Stimulated activated naive CD8-positive, alpha-beta T cell treated with anti-CD3 and anti-CD28 coated beads, Interleukin-15, amount 100 ng/mL, for 72 hours (primary cell): ENCODE measurements around the gene SHISA6.
"Not testable (repeated sequence)": the region's sequence is repeated elsewhere in the genome, so short reads cannot be mapped to it uniquely, and the experiment has no call there.

Experiments
- ATAC-seq: fragments of 150-1000 bp; cut with Tn5 transposase; 2 replicates; pipeline ENCODE4 v1.10.0; 2021; ENCODE audit warnings: mild to moderate bottlenecking, moderate library complexity
- DNase-seq, 2 donors: peaks; one replicate each; pipeline ENCODE4 v3.0.0; 2021 to 2022
- H3K27ac Mint-ChIP-seq, 2 donors: one replicate each; pipeline ENCODE4 v1.8.0; 2022; ENCODE audit warnings: mild to moderate bottlenecking in 2 of 2, mixed read lengths in 2 of 2, moderate library complexity in 2 of 2
- H3K27me3 Mint-ChIP-seq: one replicate; pipeline ENCODE4 v1.8.0; 2022; ENCODE audit warnings: mixed read lengths
- H3K4me1 Mint-ChIP-seq: one replicate; pipeline ENCODE4 v1.8.0; 2022; ENCODE audit warnings: mild to moderate bottlenecking, mixed read lengths
- H3K4me3 Mint-ChIP-seq, 2 donors: one replicate each; pipeline ENCODE4 v1.8.0; 2022; ENCODE audit warnings: mild to moderate bottlenecking in 2 of 2, mixed read lengths in 2 of 2, moderate library complexity in 1 of 2
- H3K9me3 Mint-ChIP-seq, 2 donors: one replicate each; pipeline ENCODE4 v1.8.0; 2022; ENCODE audit warnings: mixed read lengths in 2 of 2

SHISA6 gene

DNA sequence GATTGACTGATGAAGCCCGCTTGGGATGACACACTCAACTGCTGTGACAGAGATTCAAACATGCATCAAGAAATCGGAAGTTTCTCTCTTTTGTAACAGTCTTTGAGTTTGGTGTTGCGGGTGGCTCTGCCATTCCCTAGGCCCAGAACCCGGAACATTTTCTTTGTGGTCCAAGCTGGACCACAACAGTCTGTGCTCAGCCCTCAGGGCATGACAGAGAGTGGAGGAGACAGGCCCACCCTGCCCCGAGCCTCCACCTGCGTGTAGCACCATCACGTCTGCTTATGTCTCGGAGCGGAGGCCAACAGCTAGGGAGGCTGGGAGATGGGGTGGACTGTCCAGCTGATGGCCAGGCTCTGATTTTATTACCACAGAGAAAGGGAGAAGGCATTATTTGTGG, 64.5 kb downstream of the SHISA6 start:
- ATAC-seq = no peak
- Mint-ChIP-seq H3K9me3 (peaks cover 6% of the 10 kb centered on the region in 2 donors), H3K27me3 (peaks cover 7% of the 10 kb centered on the region), H3K27ac (no peak overlapping the region), H3K4me3 (no peak overlapping the region), H3K4me1 (no peaks in the 10 kb centered on the region)
- DNase-seq = no peak

DNA sequence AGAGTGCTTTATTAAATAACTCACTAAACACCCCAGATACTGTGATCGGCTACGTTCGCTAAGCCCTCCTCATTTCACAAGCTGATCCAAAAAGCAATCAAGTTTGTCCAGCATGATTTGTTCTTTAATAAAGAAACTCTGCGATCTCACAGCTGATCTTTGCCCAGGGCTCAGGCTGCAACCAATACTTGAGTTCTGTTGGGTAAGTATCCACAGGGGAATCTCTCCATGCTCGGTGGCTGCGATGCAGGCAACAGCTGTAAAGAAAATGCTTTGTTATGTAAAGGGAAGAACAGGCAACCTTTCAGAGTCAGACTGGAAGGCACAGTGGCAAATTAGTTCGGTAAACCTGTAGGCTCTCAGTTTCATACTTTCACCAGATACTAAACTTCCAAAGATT, 67.5 kb downstream of the SHISA6 start:
- no peak overlapping the region for H3K4me3 Mint-ChIP-seq
- H3K27ac Mint-ChIP-seq = no peak overlapping the region
- no peaks in the 10 kb centered on the region for H3K4me1 Mint-ChIP-seq
- peaks cover 7% of the 10 kb centered on the region for H3K27me3 Mint-ChIP-seq
- H3K9me3 Mint-ChIP-seq = peaks cover 6% of the 10 kb centered on the region in 2 donors
- no peak for DNase-seq
- no peak for ATAC-seq

DNA sequence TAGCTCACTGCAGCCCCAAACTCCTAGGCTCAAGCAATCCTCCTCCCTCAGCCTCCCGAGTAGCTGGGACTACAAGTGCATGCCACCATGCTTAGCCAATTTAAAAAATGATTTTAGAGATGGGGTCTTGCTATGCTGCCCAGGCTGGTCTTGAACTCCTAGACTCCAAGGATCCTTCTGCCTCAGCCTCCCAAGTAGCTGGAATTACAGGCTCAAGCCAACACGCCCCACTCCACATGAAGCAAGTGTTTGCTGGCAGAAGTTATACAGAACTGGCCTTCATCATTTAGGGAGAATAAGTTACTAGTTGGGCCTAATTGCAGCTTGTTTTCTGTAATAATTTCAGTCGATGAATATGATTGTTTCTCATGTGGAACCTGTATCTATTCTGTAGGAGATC, 68.0 kb downstream of the SHISA6 start:
- Mint-ChIP-seq H3K4me1 (no peaks in the 10 kb centered on the region), H3K27me3 (peaks cover 7% of the 10 kb centered on the region), H3K9me3 (peaks cover 6% of the 10 kb centered on the region in 2 donors), H3K4me3 (no peak overlapping the region), H3K27ac (no peak overlapping the region)
- DNase-seq (no peak), ATAC-seq (no peak)

DNA sequence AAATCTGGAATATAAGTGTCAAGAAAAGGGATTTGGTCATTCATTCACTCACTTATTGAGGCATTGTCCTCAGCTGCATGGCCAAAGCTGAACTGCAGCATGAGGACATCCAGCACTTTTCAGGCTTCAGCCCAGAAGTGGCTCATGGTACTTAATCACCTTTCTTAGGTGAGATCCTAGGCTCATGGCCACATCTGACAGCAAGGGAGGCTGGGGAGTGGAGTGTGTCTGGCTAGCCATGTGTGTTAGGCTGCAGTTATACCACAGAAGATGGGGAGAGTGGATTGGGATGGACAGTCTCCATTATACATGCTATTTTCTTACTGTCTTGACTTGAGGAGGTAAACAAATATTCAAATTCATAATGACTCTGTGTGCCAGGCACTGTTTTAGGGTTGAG, 68.8 kb downstream of the SHISA6 start:
- no peaks in the 10 kb centered on the region for H3K4me1 Mint-ChIP-seq
- ATAC-seq (no peak), DNase-seq (no peak)
- no peak overlapping the region for H3K4me3 Mint-ChIP-seq
- no peak overlapping the region for H3K27ac Mint-ChIP-seq
- peaks cover 7% of the 10 kb centered on the region for H3K27me3 Mint-ChIP-seq
- H3K9me3 Mint-ChIP-seq = peaks cover 6% of the 10 kb centered on the region in 2 donors

DNA sequence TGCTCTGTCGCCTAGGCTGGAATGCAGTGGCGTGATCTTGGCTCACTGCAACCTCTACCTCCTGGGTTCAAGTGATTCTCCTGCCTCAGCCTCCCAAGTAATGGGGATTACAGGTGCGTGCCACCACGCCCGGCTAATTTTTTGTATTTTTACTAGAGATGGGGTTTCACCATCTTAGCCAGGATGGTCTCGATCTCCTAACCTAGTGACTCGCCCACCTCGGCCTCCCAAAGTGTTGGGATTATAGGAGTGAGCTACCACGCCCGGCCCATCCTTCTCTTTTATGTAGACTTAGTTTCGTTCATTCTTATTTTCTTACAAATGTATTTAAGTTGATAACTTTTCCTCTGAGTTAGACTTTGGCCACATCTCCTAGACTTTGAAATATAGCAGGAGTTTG, 75.4 kb downstream of the SHISA6 start:
- H3K27me3 Mint-ChIP-seq, DNase-seq, H3K4me3 Mint-ChIP-seq, ATAC-seq, H3K4me1 Mint-ChIP-seq, H3K27ac Mint-ChIP-seq, H3K9me3 Mint-ChIP-seq: not testable (repeated sequence)

DNA sequence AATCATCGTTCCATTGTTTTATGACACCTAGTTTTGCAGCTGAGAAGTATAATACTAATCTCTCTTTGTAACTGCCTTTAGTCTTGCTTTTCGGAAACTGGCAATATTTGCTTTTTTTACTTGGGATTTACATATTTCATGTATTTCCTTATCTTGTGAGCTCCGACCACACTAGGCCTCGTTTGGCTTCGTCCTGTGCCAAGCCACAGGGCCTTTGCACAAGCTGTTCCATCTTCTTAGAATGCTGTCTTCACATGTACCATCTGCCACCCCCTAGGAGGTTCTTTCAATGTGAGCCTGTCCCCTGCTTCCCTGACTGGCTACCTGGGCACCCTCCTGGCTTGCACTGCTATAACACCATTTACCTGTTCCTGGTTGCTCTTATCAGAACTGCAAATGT, 77.2 kb downstream of the SHISA6 start:
- peaks cover 0 to 4% of the 10 kb centered on the region in 2 donors for H3K9me3 Mint-ChIP-seq
- no peak overlapping the region for H3K27ac Mint-ChIP-seq

DNA sequence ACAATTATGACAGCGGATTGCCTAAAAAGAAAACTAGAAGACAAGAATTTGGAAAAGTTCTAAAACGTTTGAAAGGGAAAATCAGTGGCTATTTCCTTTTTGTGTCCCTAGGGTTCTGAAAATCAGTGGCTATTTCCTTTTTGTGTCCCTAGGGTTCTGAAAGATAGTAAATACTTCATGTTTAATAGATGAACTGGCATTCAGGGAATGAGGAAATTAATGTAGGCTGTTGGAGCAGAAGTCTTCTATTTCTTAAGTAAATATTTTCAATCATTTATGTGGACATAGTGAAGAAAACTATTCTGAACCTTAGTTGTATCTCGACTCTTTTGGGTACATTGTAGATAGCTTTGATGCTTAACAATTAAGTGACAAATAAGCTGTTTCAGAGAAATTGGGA, 78.9 kb downstream of the SHISA6 start:
- no peak for ATAC-seq
- Mint-ChIP-seq H3K4me3 (no peak overlapping the region), H3K27ac (no peak overlapping the region)

More for the DNA sequence above, 77.2 kb downstream of the SHISA6 start:
- no peak for DNase-seq
- no peak for ATAC-seq
- H3K4me1 Mint-ChIP-seq = no peaks in the 10 kb centered on the region
- H3K27me3 Mint-ChIP-seq = no peaks in the 10 kb centered on the region
- no peak overlapping the region for H3K4me3 Mint-ChIP-seq

DNA sequence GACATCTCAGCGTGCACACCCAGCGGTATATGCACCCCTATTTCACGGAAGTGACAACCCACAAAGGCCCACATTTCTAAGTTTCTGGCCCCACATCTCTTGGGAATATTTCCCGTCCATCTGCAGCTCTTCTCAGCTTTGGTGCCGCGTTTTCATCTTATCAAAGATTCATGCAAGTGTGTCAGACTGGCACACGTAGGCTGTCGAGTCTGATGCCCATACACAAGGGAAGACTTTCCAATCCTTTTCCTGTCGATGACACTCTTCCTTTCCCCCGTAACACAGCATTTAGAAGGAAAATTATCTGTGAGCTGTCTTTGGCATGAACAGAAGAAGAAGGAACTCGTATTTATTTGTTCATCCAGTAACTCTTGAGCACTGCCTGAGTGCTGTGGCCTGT, 83.0 kb downstream of the SHISA6 start:
- Mint-ChIP-seq H3K4me1 (no peaks in the 10 kb centered on the region), H3K27ac (peak overlapping the region in 1 of 2 donors; percentile 71), H3K27me3 (no peaks in the 10 kb centered on the region), H3K9me3 (peaks cover 0 to 11% of the 10 kb centered on the region in 2 donors), H3K4me3 (no peak overlapping the region)
- DNase-seq (no peak), ATAC-seq (no peak)

More for the DNA sequence above, 78.9 kb downstream of the SHISA6 start:
- Mint-ChIP-seq H3K4me1 (no peaks in the 10 kb centered on the region), H3K27me3 (no peaks in the 10 kb centered on the region), H3K9me3 (peaks cover 0 to 11% of the 10 kb centered on the region in 2 donors)
- DNase-seq = no peak

DNA sequence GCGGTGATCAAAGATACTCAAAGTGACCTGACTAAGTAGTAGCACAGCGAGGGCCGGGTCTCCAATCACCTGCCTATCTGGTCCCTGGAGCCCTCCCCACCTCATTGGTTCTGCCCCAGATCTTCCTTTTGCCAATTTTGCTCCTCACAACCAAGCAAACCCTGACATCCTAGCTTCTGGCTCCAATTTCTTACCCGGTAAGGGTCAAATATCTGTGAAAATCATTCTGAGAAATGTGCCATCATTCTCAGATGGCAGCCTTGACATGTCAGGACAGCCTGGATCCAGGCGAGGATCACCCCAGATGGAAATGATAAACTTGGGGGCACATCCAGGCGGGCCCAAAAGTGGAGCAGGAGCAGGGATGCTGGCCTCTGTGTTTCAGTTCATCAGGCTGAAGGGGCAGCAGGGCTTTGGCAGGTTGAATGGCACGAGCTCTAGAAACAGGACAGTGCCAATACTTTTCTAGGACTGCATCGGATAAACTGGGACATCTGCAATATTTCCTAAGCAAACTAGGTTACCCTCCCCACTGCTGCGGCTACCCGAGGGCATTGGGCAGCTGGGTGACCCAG, 83.9 kb downstream of the SHISA6 start:
- H3K27ac Mint-ChIP-seq = peak overlapping the region in 1 of 2 donors; percentile 6
- DNase-seq = no peak
- no peaks in the 10 kb centered on the region for H3K27me3 Mint-ChIP-seq
- H3K9me3 Mint-ChIP-seq = peaks cover 0 to 11% of the 10 kb centered on the region in 2 donors
- no peaks in the 10 kb centered on the region for H3K4me1 Mint-ChIP-seq
- no peak for ATAC-seq
- no peak overlapping the region for H3K4me3 Mint-ChIP-seq

DNA sequence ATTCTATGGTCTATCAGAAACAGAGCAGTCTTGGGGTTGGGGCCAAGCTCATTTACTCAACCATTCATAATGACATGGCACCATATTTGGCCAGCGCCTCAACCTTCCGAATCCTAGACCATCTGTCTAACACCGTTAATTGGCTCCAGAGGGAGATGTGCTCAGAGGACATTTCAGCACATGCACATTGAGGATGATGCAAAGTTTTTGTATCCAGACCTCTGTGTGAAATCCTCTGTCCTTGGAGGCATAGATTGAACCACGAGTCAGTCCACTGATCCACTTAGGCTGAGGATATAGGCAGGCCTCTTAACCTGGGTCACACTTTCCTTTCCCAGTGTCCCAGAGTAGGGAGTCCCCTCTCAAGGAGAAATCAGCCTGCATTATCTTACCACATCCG, 85.5 kb downstream of the SHISA6 start:
- Mint-ChIP-seq H3K4me1 (no peaks in the 10 kb centered on the region), H3K27ac (no peak overlapping the region), H3K27me3 (no peaks in the 10 kb centered on the region), H3K4me3 (no peak overlapping the region), H3K9me3 (peaks cover 0 to 7% of the 10 kb centered on the region in 2 donors)
- DNase-seq (no peak), ATAC-seq (no peak)

DNA sequence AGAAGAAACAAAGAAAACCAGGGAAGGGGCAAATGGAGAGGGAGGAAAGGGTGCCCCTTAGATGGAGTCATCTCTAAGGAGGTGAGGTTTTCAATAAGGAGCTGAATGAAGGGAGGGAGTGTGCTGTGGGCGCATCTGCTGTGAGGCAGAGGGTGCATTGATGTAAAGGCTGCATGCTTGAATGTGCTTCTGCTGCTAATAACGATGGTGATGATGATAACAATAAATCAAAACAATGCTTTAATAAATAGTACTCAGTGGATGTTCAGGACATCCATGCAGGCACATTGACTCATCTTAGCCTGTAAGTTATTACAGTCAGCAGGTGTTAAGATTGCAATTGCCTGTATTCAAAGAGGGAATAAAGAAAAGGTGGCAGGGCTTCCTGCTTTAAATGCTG, 87.8 kb downstream of the SHISA6 start:
- no peak for DNase-seq
- Mint-ChIP-seq H3K27me3 (no peaks in the 10 kb centered on the region), H3K4me3 (no peak overlapping the region), H3K4me1 (no peaks in the 10 kb centered on the region), H3K27ac (peak overlapping the region in 1 of 2 donors; percentile 13), H3K9me3 (peaks cover 0 to 7% of the 10 kb centered on the region in 2 donors)
- ATAC-seq = no peak

DNA sequence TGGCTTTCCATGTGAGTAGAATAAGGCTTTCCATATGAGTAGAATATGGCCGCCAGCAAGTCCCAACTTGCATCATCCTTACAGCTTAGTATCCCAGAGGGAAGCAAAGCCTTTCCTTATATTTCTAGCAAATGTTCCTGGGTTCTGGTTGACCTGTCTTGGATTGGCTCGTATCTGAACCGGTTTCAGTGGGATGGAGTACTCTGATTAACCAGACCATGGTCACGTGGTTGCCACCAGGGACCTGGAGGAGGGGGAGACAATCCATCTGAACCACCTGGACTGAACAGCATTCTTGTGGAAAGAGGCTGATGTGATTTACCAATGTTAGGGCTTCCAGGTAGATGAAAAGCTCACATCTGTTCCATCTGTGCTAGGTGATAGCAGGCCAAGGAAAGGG, 89.0 kb downstream of the SHISA6 start:
- no peaks in the 10 kb centered on the region for H3K4me1 Mint-ChIP-seq
- H3K27ac Mint-ChIP-seq = no peak overlapping the region
- no peak overlapping the region for H3K4me3 Mint-ChIP-seq
- no peak for DNase-seq
- H3K27me3 Mint-ChIP-seq = no peaks in the 10 kb centered on the region
- ATAC-seq = no peak
- no peaks in the 10 kb centered on the region for H3K9me3 Mint-ChIP-seq

DNA sequence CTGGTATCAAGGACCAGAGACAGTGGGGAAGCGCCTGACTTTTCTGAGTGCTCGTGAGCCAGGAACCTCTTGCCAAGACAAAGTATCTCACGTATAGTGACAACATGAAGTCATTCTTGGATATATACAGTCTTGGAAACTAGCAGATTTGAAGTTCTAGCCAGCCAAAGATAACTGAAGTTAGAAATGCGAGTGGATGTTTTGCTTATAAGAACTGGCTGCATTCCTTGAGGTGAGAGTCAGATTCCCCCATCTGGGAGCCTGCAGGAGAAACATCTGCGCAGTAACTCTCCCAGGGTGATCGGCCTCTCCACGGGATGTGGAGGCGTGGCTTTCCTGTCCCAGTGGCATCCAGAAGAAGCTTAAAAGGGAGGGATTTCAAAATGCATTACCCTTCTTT, 89.8 kb downstream of the SHISA6 start:
- no peak for DNase-seq
- no peak overlapping the region for H3K27ac Mint-ChIP-seq
- no peaks in the 10 kb centered on the region for H3K9me3 Mint-ChIP-seq
- no peak overlapping the region for H3K4me3 Mint-ChIP-seq
- no peaks in the 10 kb centered on the region for H3K27me3 Mint-ChIP-seq
- ATAC-seq = no peak
- H3K4me1 Mint-ChIP-seq = no peaks in the 10 kb centered on the region

DNA sequence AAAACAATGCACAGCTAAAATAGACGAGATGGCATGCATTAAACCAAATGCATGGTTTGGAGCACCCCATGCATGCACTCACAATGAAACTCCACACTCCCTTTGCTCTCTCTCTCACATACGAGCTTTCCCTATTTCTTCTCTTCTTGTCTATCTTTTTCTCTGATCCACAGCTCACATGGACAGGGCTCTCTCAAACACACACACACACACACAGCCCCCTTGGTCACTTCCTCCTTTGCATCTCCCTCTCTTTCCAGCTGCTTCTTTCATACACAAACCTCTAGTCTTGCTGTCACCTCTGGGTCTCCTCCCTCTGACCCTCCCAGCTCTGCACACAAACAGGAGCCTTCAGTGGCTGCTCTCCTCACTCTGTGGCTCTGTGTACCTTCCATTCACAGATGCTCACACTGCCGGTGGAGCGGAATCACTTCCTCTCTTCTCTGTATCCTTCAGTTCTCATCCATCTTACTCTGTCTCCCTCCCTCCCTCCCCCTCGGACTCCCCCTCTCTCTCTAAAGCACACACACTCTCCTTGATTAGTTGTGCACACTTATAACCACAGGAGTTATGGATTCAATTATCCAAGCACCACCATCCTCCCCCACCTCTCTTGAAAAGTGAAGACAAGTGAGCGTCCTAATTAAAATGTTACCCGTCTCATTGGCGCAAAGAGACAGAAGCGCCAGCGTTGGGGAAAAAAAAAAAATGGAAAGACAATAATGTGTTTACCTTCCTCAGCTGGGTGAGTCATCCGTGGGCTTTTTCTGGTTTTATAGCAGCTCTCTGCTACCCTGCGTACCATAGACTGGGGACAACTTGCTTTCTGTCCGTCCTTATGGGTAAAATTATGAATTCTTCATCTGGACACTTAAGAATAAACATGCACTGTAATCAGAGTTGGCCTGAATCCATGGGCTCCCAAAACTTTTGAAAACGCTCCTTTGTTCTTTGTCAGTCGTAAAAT, 90.8 kb downstream of the SHISA6 start:
- no peaks in the 10 kb centered on the region for H3K9me3 Mint-ChIP-seq
- no peaks in the 10 kb centered on the region for H3K27me3 Mint-ChIP-seq
- no peak overlapping the region for H3K4me3 Mint-ChIP-seq
- H3K4me1 Mint-ChIP-seq = no peaks in the 10 kb centered on the region
- ATAC-seq (no peak), DNase-seq (no peak)
- peak overlapping the region in 1 of 2 donors; percentile 55 for H3K27ac Mint-ChIP-seq

DNA sequence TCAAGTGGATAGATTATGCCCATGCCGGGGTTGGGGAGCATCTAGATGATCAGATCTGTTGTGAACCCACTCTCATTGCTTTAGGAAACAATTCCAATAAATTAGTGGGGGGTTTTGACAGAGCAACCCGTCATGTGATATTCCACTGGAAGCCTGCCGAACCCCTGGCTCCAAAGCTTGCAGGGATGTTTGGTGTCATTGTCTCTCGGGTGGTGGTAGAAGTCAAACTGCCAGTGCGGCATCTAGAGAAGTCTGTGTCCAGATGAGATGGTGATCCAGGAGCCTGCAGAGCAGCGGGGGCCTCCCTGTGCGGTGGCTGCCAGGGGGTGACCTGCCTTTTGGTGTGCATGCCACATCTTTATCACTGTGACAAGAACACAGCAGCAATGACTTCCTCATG, 91.7 kb downstream of the SHISA6 start:
- no peak overlapping the region for H3K27ac Mint-ChIP-seq
- H3K9me3 Mint-ChIP-seq = no peaks in the 10 kb centered on the region
- no peak for ATAC-seq
- no peak for DNase-seq
- no peaks in the 10 kb centered on the region for H3K27me3 Mint-ChIP-seq
- no peak overlapping the region for H3K4me3 Mint-ChIP-seq
- H3K4me1 Mint-ChIP-seq = no peaks in the 10 kb centered on the region

DNA sequence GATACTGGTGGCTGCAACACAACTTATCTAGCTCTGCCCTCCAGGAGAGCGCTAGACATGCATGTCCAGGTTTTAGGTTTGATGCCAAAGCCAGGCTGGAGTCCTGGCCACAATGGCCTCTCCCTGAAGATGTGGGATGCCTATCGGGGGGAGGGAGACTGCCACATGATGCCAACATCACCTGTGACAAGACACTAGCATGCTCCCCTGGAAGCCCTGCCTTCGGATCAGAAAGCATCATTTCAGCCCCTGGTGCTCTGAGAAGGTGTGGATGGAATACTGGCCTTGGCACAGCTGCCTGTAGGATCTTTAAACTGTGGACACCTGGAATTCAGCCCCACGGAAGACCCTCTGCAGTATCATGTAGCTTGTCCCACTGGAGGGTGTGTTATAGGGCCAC, 93.5 kb downstream of the SHISA6 start:
- no peaks in the 10 kb centered on the region for H3K4me1 Mint-ChIP-seq
- H3K4me3 Mint-ChIP-seq = no peak overlapping the region
- H3K27me3 Mint-ChIP-seq = no peaks in the 10 kb centered on the region
- no peak overlapping the region for H3K27ac Mint-ChIP-seq
- ATAC-seq (no peak), DNase-seq (no peak)
- no peaks in the 10 kb centered on the region for H3K9me3 Mint-ChIP-seq
